ENCODE data around the gene ZFP69B.

The ZFP69B gene

GRCh38 chr1:40449684-40450494 is at the start of gene ZFP69B:
ZFP69B (plus strand) TSS chr1:40450476; CDS start chr1:40450962, 486 bp downstream.
- peak; percentile 93 for DNase-seq (ENCODE audit: low read depth)

- no peak for DNase-seq (ENCODE audit: low read depth)
Observed at GRCh38 chr1:40401473-40402201, 48.6 kb upstream of the ZFP69B start.

- peak; percentile 42 for DNase-seq (ENCODE audit: low read depth)
Observed at GRCh38 chr1:40404670-40405462, 45.4 kb upstream of the ZFP69B start.

- DNase-seq (ENCODE audit: low read depth): no peak
Observed at GRCh38 chr1:40405812-40406211, 44.5 kb upstream of the ZFP69B start.

- no peak for DNase-seq (ENCODE audit: low read depth)
Observed at GRCh38 chr1:40407453-40407852, 42.8 kb upstream of the ZFP69B start.

GRCh38 chr1:40409467-40409866 is 40.8 kb upstream of the ZFP69B start:
- DNase-seq (ENCODE audit: low read depth): no peak

- no peak for DNase-seq (ENCODE audit: low read depth)
Observed at GRCh38 chr1:40411294-40411693, 39.0 kb upstream of the ZFP69B start.

GRCh38 chr1:40411843-40412242 is 38.4 kb upstream of the ZFP69B start:
- DNase-seq (ENCODE audit: low read depth): no peak

- no peak for DNase-seq (ENCODE audit: low read depth)
Observed at GRCh38 chr1:40413527-40414252, 36.6 kb upstream of the ZFP69B start.

GRCh38 chr1:40414331-40414730 is 35.9 kb upstream of the ZFP69B start:
- DNase-seq (ENCODE audit: low read depth): no peak

GRCh38 chr1:40416709-40417108 is 33.6 kb upstream of the ZFP69B start:
- DNase-seq (ENCODE audit: low read depth): no peak

- no peak for DNase-seq (ENCODE audit: low read depth)
Observed at GRCh38 chr1:40421431-40422384, 28.6 kb upstream of the ZFP69B start.

GRCh38 chr1:40422630-40423263 is 27.5 kb upstream of the ZFP69B start:
- no peak for DNase-seq (ENCODE audit: low read depth)

GRCh38 chr1:40423264-40423642 is 27.0 kb upstream of the ZFP69B start:
- no peak for DNase-seq (ENCODE audit: low read depth)

GRCh38 chr1:40423951-40424618 is 26.2 kb upstream of the ZFP69B start:
- DNase-seq (ENCODE audit: low read depth): no peak

- no peak for DNase-seq (ENCODE audit: low read depth)
Observed at GRCh38 chr1:40425198-40425597, 25.1 kb upstream of the ZFP69B start.

- no peak for DNase-seq (ENCODE audit: low read depth)
Observed at GRCh38 chr1:40431385-40431784, 18.9 kb upstream of the ZFP69B start.

GRCh38 chr1:40432644-40433390 is 17.5 kb upstream of the ZFP69B start:
- DNase-seq (ENCODE audit: low read depth): no peak

- no peak for DNase-seq (ENCODE audit: low read depth)
Observed at GRCh38 chr1:40435471-40435870, 14.8 kb upstream of the ZFP69B start.

Data from CMK (cell line).